Heart left ventricle (tissue), 13 donors: ENCODE data around the gene C1orf35.

Source experiments
- CTCF ChIP-seq, 12 donors: fragments of 200-600 bp; sonication (generic) in 4 of 12; IDR thresholded peaks; one replicate each; pipeline versions ENCODE4 v1.5.0 to v1.8.0; 2018 to 2022; ENCODE audit warnings: antibody characterized with exemption in 12 of 12, mild to moderate bottlenecking in 5 of 12
- POLR2A ChIP-seq, 2 donors: fragments of 450-650 bp; IDR thresholded peaks; one replicate each; pipeline ENCODE4 v1.6.1; 2017; ENCODE audit warnings: antibody characterized with exemption in 2 of 2, mild to moderate bottlenecking in 2 of 2, moderate library complexity in 2 of 2
- donor health status: ischemic (EF 13 %, LVEDD 7.1; RV severe dilation, severe dysfunction).
- donor health status: DM: no; HTN: yes; CAD: no.
- donor health status: DM: no; HTN: no; CAD: no.
- donor health status: ischemic (EF 25% LVEDD 6.9; RV normal size, moderate dysfunction).
- donor health status: ischemic (EF 25% LVEDD 5.7; RV mildly dilated, moderate dysfunction).
- donor health status: ischemic (EF 35%, LVEDD 5.7; RV mildly dilated, moderate dysfunction).
- donor health status: nonischemic (EF 11% LVEDD 7.7; RV severe dilation, severe dysfunction).
- donor health status: DM: yes; HTN: yes; CAD: no.
- donor health status: PGD.
- donor health status: ischemic (EF 29% LVEDD 5.4; RV normal size, mild dysfunction).
- donor health status: nonischemic (EF 23%, LVEDD 6.1; RV moderate dilation, normal function).

- TF ChIP-seq CTCF (IDR thresholded peaks at IDR 0.05), result no peak
- no peak for TF ChIP-seq POLR2A (IDR thresholded peaks at IDR 0.05)
Observed at GRCh38 chr1:228081578-228082213, 21.4 kb downstream of the C1orf35 start.
